PC-9 (cell line): ENCODE results near the gene PRUNE2.

Experiments used
- CTCF ChIP-seq: fragments of 200-600 bp; sonication (generic); conservative IDR thresholded peaks from 2 replicates; pipeline ENCODE4 v1.6.1; 2017; ENCODE audit warnings: mixed run types, antibody characterized with exemption, mild to moderate bottlenecking, moderate library complexity
- EZH2 ChIP-seq: fragments of 200-600 bp; sonication (generic); IDR thresholded peaks from 2 replicates; pipeline ENCODE4 v1.8.0; 2017; ENCODE audit warnings: antibody characterized with exemption, low read depth

GRCh38 chr9:76883341-76883855, 22.5 kb downstream of the PRUNE2 start:
- TF ChIP-seq CTCF (no peak), EZH2 (no peak)
